Tibial nerve (tissue), 4 donors: ENCODE data around the gene CDH4.
"Not testable (repeated sequence)": the region's sequence is repeated elsewhere in the genome, so short reads cannot be mapped to it uniquely, and the experiment has no call there.

Experiments
- EP300 ChIP-seq, 2 donors: sonication (generic); formaldehyde crosslinking; IDR thresholded peaks; one replicate each; pipeline ENCODE4 v1.6.1; 2017; ENCODE audit warnings: antibody characterized with exemption in 2 of 2, mild to moderate bottlenecking in 1 of 2
- TF ChIP-seq, protein P1 (sequence below), 5 experiments: fragments of 200-600 bp in 3 of 5; fragments of 450-650 bp in 2 of 5; sonication (generic) in 3 of 5; IDR thresholded peaks; one replicate each; pipeline ENCODE4 v1.5.1; 2016 to 2019; ENCODE audit warnings: antibody characterized with exemption in 5 of 5, mild to moderate bottlenecking in 3 of 5, moderate library complexity in 2 of 5

- TF ChIP-seq EP300 (IDR thresholded peaks at IDR 0.05), result not testable (repeated sequence)
- TF ChIP-seq, protein P1, sequence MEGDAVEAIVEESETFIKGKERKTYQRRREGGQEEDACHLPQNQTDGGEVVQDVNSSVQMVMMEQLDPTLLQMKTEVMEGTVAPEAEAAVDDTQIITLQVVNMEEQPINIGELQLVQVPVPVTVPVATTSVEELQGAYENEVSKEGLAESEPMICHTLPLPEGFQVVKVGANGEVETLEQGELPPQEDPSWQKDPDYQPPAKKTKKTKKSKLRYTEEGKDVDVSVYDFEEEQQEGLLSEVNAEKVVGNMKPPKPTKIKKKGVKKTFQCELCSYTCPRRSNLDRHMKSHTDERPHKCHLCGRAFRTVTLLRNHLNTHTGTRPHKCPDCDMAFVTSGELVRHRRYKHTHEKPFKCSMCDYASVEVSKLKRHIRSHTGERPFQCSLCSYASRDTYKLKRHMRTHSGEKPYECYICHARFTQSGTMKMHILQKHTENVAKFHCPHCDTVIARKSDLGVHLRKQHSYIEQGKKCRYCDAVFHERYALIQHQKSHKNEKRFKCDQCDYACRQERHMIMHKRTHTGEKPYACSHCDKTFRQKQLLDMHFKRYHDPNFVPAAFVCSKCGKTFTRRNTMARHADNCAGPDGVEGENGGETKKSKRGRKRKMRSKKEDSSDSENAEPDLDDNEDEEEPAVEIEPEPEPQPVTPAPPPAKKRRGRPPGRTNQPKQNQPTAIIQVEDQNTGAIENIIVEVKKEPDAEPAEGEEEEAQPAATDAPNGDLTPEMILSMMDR (IDR thresholded peaks at IDR 0.05), result not testable (repeated sequence)
These were observed 21.0 kb downstream of the CDH4 start for GRCh38 chr20:61273024-61273423.
